GM12872 (cell line): Measurements from ENCODE around the gene SAP30.

Source experiments
- TF ChIP-seq, protein P1 (sequence below): IDR thresholded peaks from 3 replicates; pipeline ENCODE4 v1.5.1; 2011; ENCODE audit warnings: low read depth, mild to moderate bottlenecking, low read length, moderate library complexity; ENCODE audit not compliant: insufficient read depth

Gene SAP30

DNA sequence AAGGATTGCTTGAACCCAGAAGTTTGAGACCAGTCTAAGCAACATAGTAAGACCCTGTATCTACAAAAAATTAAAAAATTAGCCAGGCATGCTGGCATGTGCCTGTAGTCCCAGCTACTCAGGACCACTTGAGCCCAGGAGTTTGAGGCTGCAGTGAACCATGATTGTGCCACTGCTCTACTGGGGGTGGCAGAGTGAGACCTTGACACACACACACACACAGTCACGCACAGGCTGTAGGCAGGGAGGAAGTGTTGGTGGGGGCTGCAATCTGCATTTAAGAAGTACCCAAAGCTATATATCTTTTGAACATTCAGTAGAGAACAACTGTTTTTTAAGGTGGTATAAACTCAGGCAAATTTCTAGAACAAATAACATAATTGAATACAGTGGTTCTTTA is 20.9 kb downstream of the SAP30 start:
- TF ChIP-seq, protein P1, sequence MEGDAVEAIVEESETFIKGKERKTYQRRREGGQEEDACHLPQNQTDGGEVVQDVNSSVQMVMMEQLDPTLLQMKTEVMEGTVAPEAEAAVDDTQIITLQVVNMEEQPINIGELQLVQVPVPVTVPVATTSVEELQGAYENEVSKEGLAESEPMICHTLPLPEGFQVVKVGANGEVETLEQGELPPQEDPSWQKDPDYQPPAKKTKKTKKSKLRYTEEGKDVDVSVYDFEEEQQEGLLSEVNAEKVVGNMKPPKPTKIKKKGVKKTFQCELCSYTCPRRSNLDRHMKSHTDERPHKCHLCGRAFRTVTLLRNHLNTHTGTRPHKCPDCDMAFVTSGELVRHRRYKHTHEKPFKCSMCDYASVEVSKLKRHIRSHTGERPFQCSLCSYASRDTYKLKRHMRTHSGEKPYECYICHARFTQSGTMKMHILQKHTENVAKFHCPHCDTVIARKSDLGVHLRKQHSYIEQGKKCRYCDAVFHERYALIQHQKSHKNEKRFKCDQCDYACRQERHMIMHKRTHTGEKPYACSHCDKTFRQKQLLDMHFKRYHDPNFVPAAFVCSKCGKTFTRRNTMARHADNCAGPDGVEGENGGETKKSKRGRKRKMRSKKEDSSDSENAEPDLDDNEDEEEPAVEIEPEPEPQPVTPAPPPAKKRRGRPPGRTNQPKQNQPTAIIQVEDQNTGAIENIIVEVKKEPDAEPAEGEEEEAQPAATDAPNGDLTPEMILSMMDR: no peak

DNA sequence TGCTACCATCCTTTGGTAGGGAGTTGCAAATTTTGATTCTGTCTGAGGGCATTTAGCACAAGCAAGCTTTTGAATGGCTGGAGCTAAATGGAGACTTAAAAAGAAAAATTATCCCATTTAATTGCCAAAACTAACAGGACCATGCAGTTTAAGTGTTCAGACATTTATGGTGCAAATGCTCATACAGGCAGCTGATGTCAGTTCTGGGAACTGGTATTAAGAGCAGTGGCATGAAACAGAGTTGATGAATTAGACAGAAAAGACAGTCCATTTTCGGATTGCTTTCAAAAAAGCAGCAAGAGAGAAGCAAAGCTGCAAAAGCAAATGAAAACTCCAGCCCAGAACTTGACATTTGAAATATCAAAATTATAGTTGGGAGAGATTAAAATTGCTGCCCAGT is 26.9 kb downstream of the SAP30 start:
- TF ChIP-seq, protein P1: no peak

DNA sequence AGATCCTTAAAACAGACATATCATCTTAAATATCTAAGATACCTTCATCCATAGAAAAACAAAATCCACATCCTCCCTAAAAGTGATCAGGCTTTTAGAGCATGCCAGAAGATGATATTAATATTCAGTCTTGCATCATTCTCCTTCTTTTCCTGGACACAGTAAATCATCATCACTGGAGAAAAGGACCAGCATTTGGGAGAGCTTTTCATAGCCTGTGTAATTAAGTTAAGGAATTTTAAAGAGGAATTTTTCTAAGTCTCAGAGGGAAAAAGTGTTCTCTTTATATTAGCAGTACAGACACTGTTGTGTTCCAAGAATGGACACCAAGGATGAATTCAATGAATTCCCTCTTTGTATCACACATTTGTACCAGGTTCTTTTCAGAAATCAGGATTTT is 27.5 kb downstream of the SAP30 start:
- TF ChIP-seq, protein P1: no peak

DNA sequence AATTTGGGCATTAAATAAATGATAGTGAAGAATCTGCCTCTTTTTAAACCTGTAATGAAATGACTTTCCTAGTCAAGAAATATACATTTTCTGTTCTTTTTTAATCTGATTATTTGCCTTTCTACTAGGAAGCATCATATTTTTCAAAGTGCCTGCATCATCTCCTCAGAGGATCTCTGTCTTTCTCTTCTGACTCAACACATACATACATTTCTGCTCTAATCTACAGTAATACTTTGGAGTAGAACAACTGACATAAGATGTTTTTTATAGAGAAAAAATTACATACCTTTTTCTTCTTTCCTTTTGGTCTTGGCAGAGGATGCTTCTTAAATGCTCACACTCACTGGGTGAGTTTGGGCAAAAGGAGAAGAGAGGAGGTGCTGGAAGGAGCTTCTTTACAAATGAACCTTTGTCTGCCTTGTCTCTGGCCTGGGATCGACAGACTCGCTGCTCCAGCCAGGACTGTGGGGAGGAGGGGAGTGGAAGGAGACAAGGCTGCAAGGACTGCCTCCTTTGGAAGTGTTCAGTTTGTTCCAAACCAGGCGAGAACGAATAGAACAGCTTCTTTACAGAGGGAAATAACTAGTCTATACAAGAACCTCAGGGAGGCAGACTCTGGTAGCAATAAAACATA is 28.1 kb downstream of the SAP30 start, which contains the start of gene SCRG1:
SCRG1 (minus strand) TSS at position 338 of the 637 bp plus-strand sequence. CDS start 7,702 bp downstream, outside the sequence.
- TF ChIP-seq, protein P1: no peak

GRCh38 chr4:173401063-173401462 is 30.3 kb downstream of the SAP30 start:
- TF ChIP-seq, protein P1: no peak

DNA sequence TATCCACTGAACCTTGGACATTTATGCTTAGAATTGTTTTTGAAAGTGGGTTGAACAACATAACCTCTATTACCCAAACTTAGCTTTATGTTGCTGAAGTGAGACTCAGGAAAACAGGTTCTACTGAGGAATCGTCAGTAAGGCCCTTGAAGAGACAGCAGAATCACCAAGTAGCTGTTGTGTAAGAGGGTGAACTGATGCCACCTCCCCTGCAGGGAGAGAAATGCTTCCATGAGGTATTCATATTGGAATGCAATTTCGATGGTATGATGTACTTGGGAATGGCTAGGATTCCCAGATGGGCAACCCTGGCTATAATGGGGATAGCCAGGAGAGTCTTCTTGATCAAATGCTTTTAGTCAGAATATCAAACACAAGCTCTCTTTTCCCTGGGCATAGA is 32.3 kb downstream of the SAP30 start:
- TF ChIP-seq, protein P1: no peak

GRCh38 chr4:173404296-173404865 is 33.6 kb downstream of the SAP30 start:
- TF ChIP-seq, protein P1: no peak
